Activated CD4-positive, alpha-beta T cell treated with anti-CD3 and anti-CD28 coated beads, Interleukin-2, amount 50 U/mL, for 16 hours (primary cell): Measurements from ENCODE around the gene ADGRE2.
A peak's percentile ranks its signal among the peaks of the same experiment; 100 is the strongest.
"Not testable (repeated sequence)": the region's sequence is repeated elsewhere in the genome, so short reads cannot be mapped to it uniquely, and the experiment has no call there.

Experiments
- DNase-seq: peaks from one replicate; pipeline ENCODE4 v3.0.0-alpha.2; 2020

ADGRE2 gene

GRCh38 chr19:14778110-14778845 lies at the start of gene ADGRE2:
Gene ADGRE2 (minus strand): TSS chr19:14778560. CDS start chr19:14776756, 1,804 bp downstream.
- DNase-seq = not testable (repeated sequence)

- DNase-seq = no peak
These were observed 47.6 kb upstream of the ADGRE2 start for GRCh38 chr19:14826006-14826405.

GRCh38 chr19:14821937-14822336 lies 43.6 kb upstream of the ADGRE2 start:
- no peak for DNase-seq

- no peak for DNase-seq
These were observed 40.2 kb upstream of the ADGRE2 start for GRCh38 chr19:14818588-14818987.

GRCh38 chr19:14817052-14817451 lies 38.7 kb upstream of the ADGRE2 start:
- DNase-seq = no peak

- DNase-seq = no peak
These were observed 36.8 kb upstream of the ADGRE2 start for GRCh38 chr19:14814982-14815652.

GRCh38 chr19:14809272-14810057 lies 31.1 kb upstream of the ADGRE2 start:
- no peak for DNase-seq

- DNase-seq = no peak
These were observed 26.4 kb upstream of the ADGRE2 start for GRCh38 chr19:14804765-14805164.

- no peak for DNase-seq
These were observed 20.4 kb upstream of the ADGRE2 start for GRCh38 chr19:14798760-14799159.

- no peak for DNase-seq
These were observed 17.7 kb upstream of the ADGRE2 start for GRCh38 chr19:14796021-14796420.

GRCh38 chr19:14795078-14795721 lies 16.8 kb upstream of the ADGRE2 start:
- DNase-seq = no peak

GRCh38 chr19:14792250-14792649 lies 13.9 kb upstream of the ADGRE2 start:
- DNase-seq = not testable (repeated sequence)

- DNase-seq = no peak
These were observed 8.1 kb upstream of the ADGRE2 start for GRCh38 chr19:14786421-14786851.

- DNase-seq = peak; percentile 43
These were observed 6.9 kb upstream of the ADGRE2 start for GRCh38 chr19:14785102-14785793.

- DNase-seq = peak; percentile 17
These were observed 6.4 kb upstream of the ADGRE2 start for GRCh38 chr19:14784730-14785101.

- DNase-seq = not testable (repeated sequence)
These were observed 5.1 kb upstream of the ADGRE2 start for GRCh38 chr19:14783410-14783998.

GRCh38 chr19:14782626-14783409 lies 4.5 kb upstream of the ADGRE2 start:
- DNase-seq = no peak

- DNase-seq = not testable (repeated sequence)
These were observed 3.6 kb upstream of the ADGRE2 start for GRCh38 chr19:14781713-14782536.

GRCh38 chr19:14780622-14781225 lies 2.4 kb upstream of the ADGRE2 start:
- not testable (repeated sequence) for DNase-seq

GRCh38 chr19:14779151-14779550 lies 791 bp upstream of the ADGRE2 start:
- no peak for DNase-seq
